CD4-positive, CD25-positive, alpha-beta regulatory T cell (primary cell): ENCODE measurements around the gene C1QTNF3. TPM values are rescaled to one million over a fixed set of nuclear protein-coding genes. Genes with fewer than 3 reads are reported as not detected.

Experiments
- ATAC-seq, 2 donors: fragments of 150-1000 bp; cut with Tn5 transposase; one replicate each; pipeline ENCODE4 v1.10.0; 2021; ENCODE audit warnings: low read depth in 2 of 2, moderate number of reproducible peaks in 2 of 2, moderate library complexity in 1 of 2
- DNase-seq, 3 donors: peaks; one replicate each; pipeline versions ENCODE4 v3.0.0 to v3.0.0-alpha.2; 2012 to 2022; ENCODE audit warnings: mixed read lengths in 1 of 3
- H3K27ac ChIP-seq: one replicate; pipeline ENCODE4 v1.7.0; 2013; ENCODE audit warnings: mild to moderate bottlenecking, low read length; ENCODE audit not compliant: insufficient read depth, poor library complexity, severe bottlenecking
- H3K27me3 ChIP-seq: one replicate; pipeline ENCODE4 v1.7.0; 2013; ENCODE audit warnings: low read length; ENCODE audit not compliant: control insufficient read depth, insufficient read depth
- H3K36me3 ChIP-seq: one replicate; pipeline ENCODE4 v1.7.0; 2013; ENCODE audit warnings: mild to moderate bottlenecking, low read length, moderate library complexity; ENCODE audit not compliant: control insufficient read depth, insufficient read depth
- H3K4me1 ChIP-seq: 2 replicates; pipeline ENCODE4 v1.7.0; 2013; ENCODE audit warnings: mild to moderate bottlenecking, low read length; ENCODE audit not compliant: insufficient read depth, control insufficient read depth, poor library complexity, severe bottlenecking
- H3K4me3 ChIP-seq: one replicate; pipeline ENCODE4 v1.7.0; 2013; ENCODE audit warnings: low read depth, mild to moderate bottlenecking, low read length, moderate library complexity
- H3K9me3 ChIP-seq, 2 experiments: 1 replicate in 1 of 2; 2 replicates in 1 of 2; pipeline ENCODE4 v1.7.0; 2013; ENCODE audit warnings: low read length in 2 of 2, mild to moderate bottlenecking in 1 of 2, moderate library complexity in 1 of 2; ENCODE audit not compliant: control insufficient read depth in 2 of 2
- H3K27ac Mint-ChIP-seq, 3 donors: one replicate each; pipeline ENCODE4 v1.8.0; 2020 to 2022; ENCODE audit warnings: mild to moderate bottlenecking in 3 of 3, mixed read lengths in 3 of 3, moderate library complexity in 2 of 3
- H3K27me3 Mint-ChIP-seq: one replicate; pipeline ENCODE4 v1.8.0; 2022; ENCODE audit warnings: mild to moderate bottlenecking, mixed read lengths
- H3K36me3 Mint-ChIP-seq: one replicate; pipeline ENCODE4 v1.8.0; 2020; ENCODE audit warnings: mixed read lengths
- H3K4me1 Mint-ChIP-seq, 4 donors: one replicate each; pipeline ENCODE4 v1.8.0; 2020 to 2022; ENCODE audit warnings: mixed read lengths in 4 of 4, mild to moderate bottlenecking in 1 of 4
- H3K4me3 Mint-ChIP-seq, 4 donors: one replicate each; pipeline ENCODE4 v1.8.0; 2020 to 2022; ENCODE audit warnings: mild to moderate bottlenecking in 4 of 4, mixed read lengths in 4 of 4, moderate library complexity in 3 of 4
- H3K9me3 Mint-ChIP-seq, 7 donors: one replicate each; pipeline ENCODE4 v1.8.0; 2020 to 2022; ENCODE audit warnings: mixed read lengths in 7 of 7, mild to moderate bottlenecking in 3 of 7, moderate library complexity in 2 of 7
- polyA plus RNA-seq, 4 donors: library from polyadenylated mRNA; unstranded; fragments of 300-500 nt; fragmentation: Illumina TruSeq; gene quantifications; one replicate each; pipeline ENCODE4 v1.2.3, GENCODE V29; 2021
- total RNA-seq: library from RNA; stranded (reverse); gene quantifications from one replicate; pipeline ENCODE4 v1.2.3, GENCODE V29; 2022

C1QTNF3 gene
- total and polyA plus RNA-seq, 5 donors from 2014 or later, result 0.09 to 7.6 (median 0.51) TPM; not detected in 1

GRCh38 chr5:34047774-34048572 is 5.0 kb upstream of the C1QTNF3 start:
- Mint-ChIP-seq H3K4me3 (no peak overlapping the region), H3K36me3 (peaks cover 35% of the 10 kb centered on the region), H3K27me3 (no peaks in the 10 kb centered on the region), H3K27ac (no peak overlapping the region), H3K4me1 (peaks cover 0 to 8% (median under 1%) of the 10 kb centered on the region in 4 donors), H3K9me3 (peaks cover 0 to 4% (median 0%) of the 10 kb centered on the region in 7 donors)
- Histone ChIP-seq H3K9me3 (no peaks in the 10 kb centered on the region), H3K4me3 (no peak overlapping the region), H3K27ac (no peak overlapping the region), H3K36me3 (peaks cover 2% of the 10 kb centered on the region), H3K27me3 (no peaks in the 10 kb centered on the region), H3K4me1 (no peaks in the 10 kb centered on the region)
- no peak for ATAC-seq
- DNase-seq, result no peak

GRCh38 chr5:34047143-34047542 is 4.1 kb upstream of the C1QTNF3 start:
- peaks cover 0 to 8% (median 2%) of the 10 kb centered on the region in 4 donors for H3K4me1 Mint-ChIP-seq
- Histone ChIP-seq H3K9me3 (no peaks in the 10 kb centered on the region), H3K4me3 (no peak overlapping the region), H3K27ac (no peak overlapping the region), H3K27me3 (no peaks in the 10 kb centered on the region), H3K36me3 (peaks cover 2% of the 10 kb centered on the region), H3K4me1 (no peaks in the 10 kb centered on the region)
- no peak overlapping the region for H3K4me3 Mint-ChIP-seq
- peaks cover 39% of the 10 kb centered on the region for H3K36me3 Mint-ChIP-seq
- H3K9me3 Mint-ChIP-seq, result peaks cover 0 to 4% (median 0%) of the 10 kb centered on the region in 7 donors
- H3K27ac Mint-ChIP-seq, result no peak overlapping the region
- no peaks in the 10 kb centered on the region for H3K27me3 Mint-ChIP-seq
- no peak for DNase-seq
- ATAC-seq, result no peak

GRCh38 chr5:34045996-34046395 is 3.0 kb upstream of the C1QTNF3 start:
- Mint-ChIP-seq H3K27me3 (no peaks in the 10 kb centered on the region), H3K4me1 (peaks cover 0 to 8% (median 2%) of the 10 kb centered on the region in 4 donors), H3K27ac (no peak overlapping the region), H3K36me3 (peaks cover 34% of the 10 kb centered on the region), H3K4me3 (no peak overlapping the region), H3K9me3 (peaks cover 0 to 4% (median 0%) of the 10 kb centered on the region in 7 donors)
- ATAC-seq (no peak), DNase-seq (no peak)
- no peaks in the 10 kb centered on the region for H3K27me3 ChIP-seq
- no peaks in the 10 kb centered on the region for H3K4me1 ChIP-seq
- H3K27ac ChIP-seq, result no peak overlapping the region
- H3K4me3 ChIP-seq, result no peak overlapping the region
- no peaks in the 10 kb centered on the region for H3K9me3 ChIP-seq
- H3K36me3 ChIP-seq, result peaks cover 2% of the 10 kb centered on the region

GRCh38 chr5:34045023-34045422 is 2.0 kb upstream of the C1QTNF3 start:
- Histone ChIP-seq H3K36me3 (no peaks in the 10 kb centered on the region), H3K27me3 (no peaks in the 10 kb centered on the region), H3K4me1 (no peaks in the 10 kb centered on the region), H3K27ac (no peak overlapping the region), H3K9me3 (no peaks in the 10 kb centered on the region), H3K4me3 (no peak overlapping the region)
- Mint-ChIP-seq H3K4me3 (no peak overlapping the region), H3K27ac (no peak overlapping the region), H3K27me3 (no peaks in the 10 kb centered on the region), H3K4me1 (peaks cover 0 to 8% (median 2%) of the 10 kb centered on the region in 4 donors), H3K9me3 (peaks cover 0 to 2% (median 0%) of the 10 kb centered on the region in 7 donors), H3K36me3 (peaks cover 24% of the 10 kb centered on the region)
- ATAC-seq, result no peak
- no peak for DNase-seq

- Mint-ChIP-seq H3K4me3 (no peak overlapping the region), H3K4me1 (peaks cover 0 to 3% (median under 1%) of the 10 kb centered on the region in 4 donors), H3K9me3 (no peaks in the 10 kb centered on the region), H3K27ac (no peak overlapping the region), H3K36me3 (peaks cover 16% of the 10 kb centered on the region), H3K27me3 (no peaks in the 10 kb centered on the region)
- Histone ChIP-seq H3K9me3 (no peaks in the 10 kb centered on the region), H3K4me3 (no peak overlapping the region), H3K4me1 (no peaks in the 10 kb centered on the region), H3K27ac (no peak overlapping the region), H3K27me3 (no peaks in the 10 kb centered on the region), H3K36me3 (no peaks in the 10 kb centered on the region)
- ATAC-seq (no peak), DNase-seq (no peak)
Measured at GRCh38 chr5:34042321-34042720, 692 bp downstream of the C1QTNF3 start.

GRCh38 chr5:34041247-34041972 is 1.6 kb downstream of the C1QTNF3 start:
- no peak for DNase-seq
- Histone ChIP-seq H3K27ac (no peak overlapping the region), H3K4me1 (no peaks in the 10 kb centered on the region), H3K4me3 (no peak overlapping the region), H3K36me3 (no peaks in the 10 kb centered on the region), H3K9me3 (no peaks in the 10 kb centered on the region), H3K27me3 (no peaks in the 10 kb centered on the region)
- Mint-ChIP-seq H3K27ac (no peak overlapping the region), H3K27me3 (no peaks in the 10 kb centered on the region), H3K9me3 (no peaks in the 10 kb centered on the region), H3K4me1 (peaks cover 0 to 3% (median under 1%) of the 10 kb centered on the region in 4 donors), H3K36me3 (peaks cover 16% of the 10 kb centered on the region), H3K4me3 (peak overlapping the region in 1 of 4 donors; percentile 38)
- no peak for ATAC-seq

- no peak for DNase-seq
- peaks cover 1% of the 10 kb centered on the region for H3K36me3 ChIP-seq
- Mint-ChIP-seq H3K9me3 (no peaks in the 10 kb centered on the region), H3K27ac (no peak overlapping the region), H3K4me3 (no peak overlapping the region), H3K4me1 (peaks cover 0 to 3% (median under 1%) of the 10 kb centered on the region in 4 donors), H3K27me3 (no peaks in the 10 kb centered on the region), H3K36me3 (peaks cover 20% of the 10 kb centered on the region)
- ATAC-seq, result no peak
- no peaks in the 10 kb centered on the region for H3K27me3 ChIP-seq
- H3K4me1 ChIP-seq, result no peaks in the 10 kb centered on the region
- H3K27ac ChIP-seq, result no peak overlapping the region
- H3K9me3 ChIP-seq, result no peaks in the 10 kb centered on the region
- H3K4me3 ChIP-seq, result no peak overlapping the region
Measured at GRCh38 chr5:34040472-34040871, 2.5 kb downstream of the C1QTNF3 start.
